H1 (cell line): Measurements from ENCODE around the gene DRC7. TPM values are rescaled to one million over a fixed set of nuclear protein-coding genes. Genes with fewer than 3 reads are reported as not detected.

Experiments
- CTCF ChIA-PET: fragments of 300-600 bp; sonication (Branson Sonifier 250); formaldehyde crosslinking; loops from one replicate; lab custom pipeline; 2021; ENCODE audit not compliant: partially characterized antibody; lab: Charles Lee
- POLR2A ChIA-PET: fragments of 300-600 bp; sonication (Branson Sonifier 250); formaldehyde crosslinking; loops from one replicate; lab custom pipeline; 2021; ENCODE audit warnings: inconsistent platforms; ENCODE audit not compliant: partially characterized antibody; lab: Charles Lee
- DNase-seq, 2 experiments: peaks; one replicate each; pipeline versions ENCODE4 v3.0.0 to v3.0.0-alpha.2; 2010 to 2022; ENCODE audit warnings: low spot score in 2 of 2, low read depth in 1 of 2, mixed read lengths in 1 of 2
- FAIRE-seq: peaks from 2 replicates; lab custom pipeline; 2011; peaks lifted over from hg19 to GRCh38; lab: Jason Lieb, UNC
- H2AFZ ChIP-seq: 2 replicates; pipeline ENCODE4 v1.8.1; 2012; ENCODE audit warnings: low read length, inconsistent platforms
- H2AK5ac ChIP-seq: 2 replicates; pipeline ENCODE4 v1.6.1; 2013; ENCODE audit warnings: low read depth, low read length
- H2BK120ac ChIP-seq: replicated peaks from 2 replicates; pipeline ENCODE3; 2013; ENCODE audit warnings: low read depth, low read length, inconsistent platforms
- H2BK12ac ChIP-seq: 2 replicates; pipeline ENCODE4 v1.6.1; 2013; ENCODE audit warnings: low read depth, low read length
- H2BK15ac ChIP-seq: 2 replicates; pipeline ENCODE4 v1.6.1; 2013; ENCODE audit warnings: low read length
- H2BK20ac ChIP-seq: 2 replicates; pipeline ENCODE4 v1.6.1; 2013; ENCODE audit warnings: low read length
- H2BK5ac ChIP-seq: 2 replicates; pipeline ENCODE4 v1.6.1; 2013; ENCODE audit warnings: low read depth, low read length
- H3K14ac ChIP-seq: 2 replicates; pipeline ENCODE4 v1.6.1; 2013; ENCODE audit warnings: inconsistent platforms; ENCODE audit not compliant: insufficient read length
- H3K18ac ChIP-seq: 2 replicates; pipeline ENCODE4 v1.6.1; 2013; ENCODE audit warnings: low read length; ENCODE audit errors: extremely low read depth
- H3K23ac ChIP-seq: 2 replicates; pipeline ENCODE4 v1.6.1; 2013; ENCODE audit warnings: inconsistent platforms; ENCODE audit not compliant: insufficient read length
- H3K23me2 ChIP-seq: 2 replicates; pipeline ENCODE4 v1.6.1; 2013; ENCODE audit warnings: low read depth, low read length
- H3K27ac ChIP-seq: 2 replicates; pipeline ENCODE4 v1.6.1; 2011; ENCODE audit warnings: low read depth, low read length, inconsistent platforms
- H3K27me3 ChIP-seq, 4 experiments: replicated peaks in 1 of 4; 1 replicate in 1 of 4; 2 replicates in 3 of 4; pipeline versions ENCODE4 v1.6.1 to v1.8.1; 2011 to 2013; ENCODE audit warnings: low read length in 3 of 4, mild to moderate bottlenecking in 3 of 4, inconsistent platforms in 2 of 4, mixed read lengths in 2 of 4, moderate library complexity in 1 of 4; ENCODE audit not compliant: control insufficient read depth in 3 of 4, insufficient read depth in 3 of 4; ENCODE audit errors: extremely low read depth in 1 of 4
- H3K36me3 ChIP-seq, 4 experiments: 2 replicates each; pipeline versions ENCODE4 v1.6.1 to v1.8.1; 2011 to 2013; ENCODE audit warnings: mild to moderate bottlenecking in 4 of 4, low read length in 3 of 4, moderate library complexity in 2 of 4, control low read depth in 1 of 4, inconsistent platforms in 1 of 4; ENCODE audit not compliant: insufficient read depth in 4 of 4, control insufficient read depth in 2 of 4
- H3K4ac ChIP-seq: replicated peaks from 2 replicates; pipeline ENCODE3; 2013; ENCODE audit warnings: low read length, low read depth, mixed read lengths, inconsistent platforms; ENCODE audit not compliant: insufficient read length
- H3K4me1 ChIP-seq, 4 experiments: replicated peaks in 1 of 4; 1 replicate in 1 of 4; 2 replicates in 3 of 4; pipeline versions ENCODE4 v1.6.1 to v1.8.1; 2011 to 2013; ENCODE audit warnings: low read length in 3 of 4, inconsistent platforms in 2 of 4, mixed read lengths in 1 of 4; ENCODE audit not compliant: insufficient read depth in 4 of 4, control insufficient read depth in 3 of 4
- H3K4me2 ChIP-seq, 2 experiments: 2 replicates each; pipeline versions ENCODE4 v1.6.1 to v1.8.1; 2011 to 2013; ENCODE audit warnings: low read depth in 2 of 2, low read length in 2 of 2, control low read depth in 1 of 2, inconsistent platforms in 1 of 2, mild to moderate bottlenecking in 1 of 2; ENCODE audit not compliant: insufficient read depth in 1 of 2
- H3K4me3 ChIP-seq, 4 experiments: fragments of 200-600, 300-600 bp in 1 of 4; sonication (generic), shearing (Covaris generic), sonication (Bioruptor Twin) in 1 of 4; 2 replicates each; pipeline versions ENCODE4 v1.5.1 to v1.8.1; 2011 to 2016; ENCODE audit warnings: low read length in 4 of 4, low read depth in 3 of 4, control low read depth in 2 of 4, inconsistent platforms in 2 of 4, mild to moderate bottlenecking in 2 of 4, mixed read lengths in 1 of 4, moderate library complexity in 1 of 4; ENCODE audit not compliant: insufficient read depth in 2 of 4; ENCODE audit errors: extremely low read depth in 1 of 4
- H3K56ac ChIP-seq: replicated peaks from 2 replicates; pipeline ENCODE3; 2013; ENCODE audit warnings: low read depth, mild to moderate bottlenecking, mixed read lengths, low read length, inconsistent platforms; ENCODE audit not compliant: insufficient read length
- H3K79me1 ChIP-seq: 2 replicates; pipeline ENCODE4 v1.6.1; 2013; ENCODE audit warnings: low read depth, low read length, control low read depth
- H3K79me2 ChIP-seq, 2 experiments: 2 replicates each; pipeline versions ENCODE4 v1.6.1 to v1.8.1; 2012 to 2013; ENCODE audit warnings: low read length in 2 of 2, mild to moderate bottlenecking in 2 of 2, inconsistent platforms in 1 of 2; ENCODE audit not compliant: insufficient read depth in 2 of 2, control insufficient read depth in 1 of 2
- H3K9ac ChIP-seq, 4 experiments: replicated peaks in 1 of 4; 1 replicate in 1 of 4; 2 replicates in 3 of 4; pipeline versions ENCODE4 v1.6.1 to v1.8.1; 2011 to 2013; ENCODE audit warnings: low read depth in 3 of 4, low read length in 3 of 4, control low read depth in 2 of 4, mild to moderate bottlenecking in 2 of 4, moderate library complexity in 2 of 4, inconsistent platforms in 1 of 4; ENCODE audit errors: extremely low read depth in 1 of 4
- H3K9me3 ChIP-seq, 2 experiments: 2 replicates each; pipeline versions ENCODE4 v1.6.1 to v1.8.1; 2012 to 2013; ENCODE audit warnings: mild to moderate bottlenecking in 2 of 2, moderate library complexity in 2 of 2, control low read depth in 1 of 2, inconsistent platforms in 1 of 2, low read depth in 1 of 2, low read length in 1 of 2, mixed read lengths in 1 of 2; ENCODE audit not compliant: insufficient read depth in 2 of 2
- H4K20me1 ChIP-seq, 2 experiments: replicated peaks in 1 of 2; 2 replicates each; pipeline versions ENCODE3 to v1.8.1; 2011 to 2013; ENCODE audit warnings: inconsistent platforms in 2 of 2, low read length in 2 of 2, mild to moderate bottlenecking in 1 of 2; ENCODE audit not compliant: insufficient read depth in 2 of 2, control insufficient read depth in 1 of 2
- H4K5ac ChIP-seq: 2 replicates; pipeline ENCODE4 v1.6.1; 2013; ENCODE audit warnings: low read length, low read depth, mixed read lengths, inconsistent platforms; ENCODE audit not compliant: insufficient read length
- H4K8ac ChIP-seq: 2 replicates; pipeline ENCODE4 v1.8.0; 2013; ENCODE audit warnings: mild to moderate bottlenecking, moderate library complexity, low read length, inconsistent platforms; ENCODE audit not compliant: insufficient read depth; ENCODE audit errors: extremely low read depth
- H4K91ac ChIP-seq: replicated peaks from 2 replicates; pipeline ENCODE3; 2013; ENCODE audit warnings: low read length, mixed read lengths, inconsistent platforms; ENCODE audit not compliant: insufficient read length
- FOSL1 ChIP-seq: IDR thresholded peaks from 2 replicates; pipeline ENCODE4 v1.6.1; 2011; ENCODE audit warnings: mild to moderate bottlenecking, low read depth, low read length, moderate library complexity; ENCODE audit not compliant: insufficient read depth
- HDAC6 ChIP-seq: IDR thresholded peaks from one replicate; pipeline ENCODE4 v1.7.1; 2012; ENCODE audit warnings: low read depth, mild to moderate bottlenecking, inconsistent platforms, low read length, moderate library complexity
- MAFK ChIP-seq: IDR thresholded peaks from 2 replicates; pipeline ENCODE4 v1.6.1; 2012; ENCODE audit warnings: low read depth, mild to moderate bottlenecking, improper control_type of control experiment, low read length
- TAF7 ChIP-seq: optimal IDR thresholded peaks from 2 replicates; pipeline ENCODE3; 2011; ENCODE audit warnings: low read depth, mild to moderate bottlenecking, inconsistent platforms, low read length, moderate library complexity, borderline replicate concordance
- WGBS, 2 experiments: shearing (Covaris generic) in 1 of 2; methylation state at CpG; one replicate each; pipeline versions ENCODE4 v1.1.6 to v1.1.7; 2013 to 2015; ENCODE audit warnings: low lambda C conversion rate in 2 of 2, mixed read lengths in 2 of 2, inconsistent platforms in 1 of 2, low coverage in 1 of 2, missing lambda C conversion rate in 1 of 2; ENCODE audit not compliant: insufficient replicate concordance in 2 of 2, insufficient coverage in 1 of 2, insufficient read length in 1 of 2; ENCODE audit errors: extremely low coverage in 1 of 2, missing lambda C conversion rate in 1 of 2; 5-methylcytosine and 5-hydroxymethylcytosine counted together
- polyA plus RNA-seq, 7 experiments: library from polyadenylated mRNA; depleted of rRNA in 3 of 7; stranded (reverse) in 5 of 7; unstranded in 2 of 7; fragments of >200 nt in 5 of 7; fragments of 200-250 nt in 2 of 7; gene quantifications; 1 replicate in 5 of 7; 2 replicates in 1 of 7; 4 replicates in 1 of 7; pipeline versions ENCODE4 v1.2.1 to v1.2.3, GENCODE V29; 2011 to 2013; ENCODE audit warnings: missing spikeins in 2 of 7, mixed read lengths in 2 of 7
- total RNA-seq: library from RNA; stranded (reverse); fragmentation: NEBNext Ultra II Directional; extraction: Animal tissue kit (Norgen Biotek cat#: 25700); gene quantifications from 2 replicates; pipeline ENCODE4 v1.2.1, GENCODE V29; 2021

The DRC7 gene
- total and polyA plus RNA-seq, 2 of the 8 experiments (the other 6 are each of a cell fraction or from before 2014, with no cell fraction given) = 0.14 TPM; not detected in 1

DNA sequence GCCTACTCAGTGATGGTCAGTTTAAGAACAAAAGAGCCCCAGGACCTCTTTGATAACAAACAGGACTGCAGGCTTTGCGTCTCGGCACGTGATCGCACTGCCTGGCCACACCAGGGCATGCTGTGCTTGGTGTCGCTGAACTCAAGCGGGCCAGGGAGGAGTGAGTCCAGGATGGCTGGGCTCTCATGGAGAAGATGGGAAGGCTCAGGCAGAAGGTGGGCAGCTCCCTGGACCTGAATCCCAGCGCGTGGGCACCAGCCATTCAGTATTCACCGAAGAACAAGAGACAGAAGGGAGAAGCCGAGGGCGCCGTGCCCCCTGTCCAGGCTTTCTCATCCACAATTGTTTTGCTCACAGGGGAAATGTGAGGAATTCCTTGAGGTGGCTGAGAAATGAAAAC lies 52.9 kb downstream of the DRC7 start:
- FAIRE-seq (no peak), DNase-seq (no peak)
- H3K56ac ChIP-seq = no peak overlapping the region
- no peaks in the 10 kb centered on the region for H3K27me3 ChIP-seq
- H3K27ac ChIP-seq = no peak overlapping the region
- H2BK12ac ChIP-seq = no peak overlapping the region
- H4K91ac ChIP-seq = no peak overlapping the region
- H3K36me3 ChIP-seq = peaks cover 0 to 6% (median 0%) of the 10 kb centered on the region in 4 experiments; a peak in 4 of 8 replicates
- H3K9ac ChIP-seq = no peak overlapping the region
- H4K5ac ChIP-seq = no peak overlapping the region
- H3K4me1 ChIP-seq = no peaks in the 10 kb centered on the region
- H2BK5ac ChIP-seq = no peak overlapping the region
- H3K4ac ChIP-seq = no peak overlapping the region
- no peaks in the 10 kb centered on the region for H3K23me2 ChIP-seq
- H2BK120ac ChIP-seq = no peak overlapping the region
- no peaks in the 10 kb centered on the region for H3K9me3 ChIP-seq
- H3K79me2 ChIP-seq = no peaks in the 10 kb centered on the region
- no peak overlapping the region for H3K4me3 ChIP-seq
- ChIA-PET POLR2A (interaction anchor here (1.9 kb wide), 1 partner anchor 12 kb away, joined by 12 read pairs; the partner anchor contains the start of gene KATNB1), CTCF (interaction anchor here (0.8 to 2.4 kb wide), 4 partner anchors 10 to 99 kb away, joined by 3 to 17 read pairs (median 6); no protein-coding TSS in a partner anchor)
- no peak overlapping the region for H2BK20ac ChIP-seq
- no peak overlapping the region for H3K14ac ChIP-seq
- H3K79me1 ChIP-seq = no peaks in the 10 kb centered on the region
- no peak overlapping the region for H3K23ac ChIP-seq
- TF ChIP-seq FOSL1 (no peak), HDAC6 (no peak), MAFK (no peak), TAF7 (no peak)
- peaks cover 0 to 3% of the 10 kb centered on the region in 2 experiments for H4K20me1 ChIP-seq
- WGBS, 2 experiments = 98% methylated on average over 12 of the region's 12 CpGs; no CpG with 5 or more reads in 1 of the 2 experiments
- no peak overlapping the region for H2AFZ ChIP-seq
- H4K8ac ChIP-seq = peak overlapping the region; percentile 21; the same call in 1 of the 2 replicates
- no peak overlapping the region for H2AK5ac ChIP-seq
- H2BK15ac ChIP-seq = no peak overlapping the region
- H3K4me2 ChIP-seq = no peak overlapping the region
- no peak overlapping the region for H3K18ac ChIP-seq
